GM18517 (cell line): ENCODE results near the gene MCM9.
"Not testable (repeated sequence)": the region's sequence is repeated elsewhere in the genome, so short reads cannot be mapped to it uniquely, and the experiment has no call there.

Source experiments
- ATAC-seq: cut with Tn5 transposase; IDR thresholded peaks from one replicate; pipeline ENCODE4 v1.9.1; 2021; ENCODE audit warnings: mild to moderate bottlenecking, moderate library complexity; ENCODE audit not compliant: unreplicated experiment

The MCM9 gene

GRCh38 chr6:118775381-118775780, 159.6 kb downstream of the MCM9 start:
- ATAC-seq = no peak

GRCh38 chr6:118774581-118774980, 160.4 kb downstream of the MCM9 start:
- no peak for ATAC-seq

DNA sequence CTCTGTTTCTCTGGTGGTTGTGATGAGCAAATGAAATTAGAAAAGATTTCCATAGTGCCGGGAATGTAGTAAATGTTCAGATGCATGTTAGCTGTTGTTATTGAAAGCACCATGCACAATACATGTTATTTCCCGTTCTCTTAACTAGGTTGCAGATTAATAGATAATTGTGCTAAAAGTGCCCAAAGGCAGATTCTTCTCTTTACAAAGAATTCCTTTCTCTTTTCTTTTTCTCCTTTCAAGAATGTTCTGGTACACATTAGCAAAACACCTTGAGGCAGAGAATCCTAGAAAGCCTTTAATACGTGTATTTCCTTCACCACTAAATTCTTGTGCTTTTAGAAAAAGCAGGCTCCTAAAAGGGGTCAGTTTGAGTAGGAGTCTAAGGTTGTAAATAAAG, 162.1 kb downstream of the MCM9 start:
- ATAC-seq = no peak

DNA sequence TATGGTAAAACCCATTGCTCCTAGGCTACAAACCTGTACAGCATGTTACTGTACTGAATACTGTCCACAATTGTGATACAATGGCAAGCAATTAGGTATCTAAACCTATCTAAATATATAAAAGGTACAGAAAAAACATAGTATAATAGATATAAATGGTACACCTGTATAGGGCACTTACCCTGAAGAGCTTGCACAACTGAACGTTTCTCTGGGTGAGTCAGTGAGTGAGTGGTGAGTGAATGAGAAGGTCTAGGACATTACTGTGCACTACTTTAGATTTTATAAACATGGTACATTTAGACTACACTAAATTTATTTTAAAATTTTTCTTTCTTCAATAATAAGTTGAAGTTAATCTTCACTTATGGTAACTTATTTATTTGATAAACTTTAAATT, 163.7 kb downstream of the MCM9 start:
- ATAC-seq = no peak

- no peak for ATAC-seq
Observed at GRCh38 chr6:118770835-118771234, 164.1 kb downstream of the MCM9 start.

GRCh38 chr6:118770112-118770788, 164.7 kb downstream of the MCM9 start:
- no peak for ATAC-seq

DNA sequence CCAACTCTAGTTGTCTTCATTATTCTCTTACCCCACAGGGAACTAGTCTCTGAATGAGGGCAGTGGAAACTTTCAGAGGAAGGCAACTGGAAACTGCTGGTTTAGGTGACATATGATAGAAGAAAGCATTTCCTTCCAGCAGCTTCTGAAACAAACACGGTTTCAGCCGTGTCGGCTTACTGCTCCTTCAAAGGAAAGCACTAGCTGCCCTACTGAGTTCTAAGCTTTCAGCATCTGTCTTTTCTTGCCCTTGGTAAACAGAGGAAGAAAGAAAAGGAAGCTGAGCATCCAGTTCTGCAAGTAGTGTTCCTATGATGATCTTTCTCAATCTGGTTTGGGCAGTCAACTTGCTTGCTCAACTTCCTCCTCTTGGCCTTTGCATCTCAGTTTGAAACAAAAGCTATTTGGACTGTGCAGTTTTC, 166.0 kb downstream of the MCM9 start:
- no peak for ATAC-seq

DNA sequence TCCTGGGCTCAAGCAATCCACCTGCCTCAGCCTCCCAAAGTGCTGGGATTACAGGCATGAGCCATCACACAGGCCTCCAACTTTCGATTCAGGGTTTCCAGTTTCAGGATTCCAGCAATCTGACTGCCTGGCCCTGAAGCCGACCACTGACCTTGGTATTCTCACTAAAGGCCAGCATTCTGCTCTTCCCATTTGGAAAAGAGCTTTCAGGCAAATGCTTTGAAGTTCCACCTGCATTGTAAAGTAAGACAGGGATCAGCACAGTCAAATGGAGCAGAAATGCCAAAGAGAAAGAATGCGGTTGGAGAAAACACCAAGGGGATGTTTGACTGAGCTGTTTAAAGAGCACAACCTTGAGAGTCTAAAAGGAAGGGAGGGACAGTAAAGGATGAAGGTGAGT, 166.5 kb downstream of the MCM9 start:
- no peak for ATAC-seq

GRCh38 chr6:118765316-118765715, 169.6 kb downstream of the MCM9 start:
- not testable (repeated sequence) for ATAC-seq

DNA sequence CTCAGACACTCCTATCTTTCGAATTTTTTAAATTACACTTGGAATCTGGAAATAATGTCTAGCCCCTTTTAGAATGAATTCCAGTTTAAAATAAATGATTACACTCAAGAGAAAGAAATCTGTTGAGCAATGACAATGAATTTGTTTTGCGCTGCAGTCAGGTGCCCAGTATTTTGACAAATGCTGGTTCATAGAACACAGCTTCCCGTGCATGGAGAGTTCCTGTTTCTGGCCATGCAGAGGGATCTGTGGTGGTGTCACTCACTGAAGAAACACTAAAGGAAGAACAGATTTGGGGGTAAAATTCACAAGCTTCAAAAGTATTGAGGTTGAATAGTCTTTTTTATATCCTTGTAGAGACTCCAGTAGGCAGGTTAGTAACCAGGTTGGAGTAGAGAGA, 170.2 kb downstream of the MCM9 start:
- ATAC-seq = no peak
